AG04450 (cell line): ENCODE results near the gene WNK2. TPM values are rescaled to one million over a fixed set of nuclear protein-coding genes. Genes with fewer than 3 reads are reported as not detected.
"Not testable (repeated sequence)": the region's sequence is repeated elsewhere in the genome, so short reads cannot be mapped to it uniquely, and the experiment has no call there.

Experiments
- CTCF ChIA-PET: fragments of 300-600, 350-600 bp; formaldehyde crosslinking; extraction: SDS; loops from one replicate; lab custom pipeline; 2022; ENCODE audit warnings: antibody characterized with exemption, inconsistent platforms; lab: Charles Lee
- POLR2A ChIA-PET: fragments of 350-600 bp; formaldehyde crosslinking; extraction: SDS; loops from one replicate; lab custom pipeline; 2021; ENCODE audit warnings: antibody characterized with exemption, inconsistent platforms; lab: Yijun Ruan, JAX
- DNase-seq: peaks from one replicate; pipeline ENCODE4 v3.0.0-alpha.2; 2011; ENCODE audit warnings: low read depth, low spot score
- H3K27ac ChIP-seq: one replicate; pipeline ENCODE4 v1.5.1; 2012; ENCODE audit warnings: low read depth, low read length, control low read depth
- H3K27me3 ChIP-seq: one replicate; pipeline ENCODE4 v1.6.0; 2012; ENCODE audit warnings: low read length; ENCODE audit not compliant: control insufficient read depth, insufficient read depth
- H3K4me3 ChIP-seq: 2 replicates; pipeline ENCODE4 v1.5.1; 2011; ENCODE audit warnings: mild to moderate bottlenecking, low read depth, low read length, control low read depth
- H3K9me3 ChIP-seq: 2 replicates; pipeline ENCODE4 v1.5.1; 2012; ENCODE audit warnings: low read length; ENCODE audit not compliant: control insufficient read depth, insufficient read depth
- polyA plus RNA-seq: library from polyadenylated mRNA; depleted of rRNA; stranded (reverse); fragments of >200 nt; gene quantifications from 2 replicates; pipeline ENCODE4 v1.2.3, GENCODE V29; 2011
- TF ChIP-seq, protein P1 (sequence below): IDR thresholded peaks from 2 replicates; pipeline ENCODE4 v1.5.1; 2011; ENCODE audit warnings: low read depth, low read length, control low read depth, inconsistent platforms

Gene WNK2
- polyA plus RNA-seq, 1 experiment = not detected

DNA sequence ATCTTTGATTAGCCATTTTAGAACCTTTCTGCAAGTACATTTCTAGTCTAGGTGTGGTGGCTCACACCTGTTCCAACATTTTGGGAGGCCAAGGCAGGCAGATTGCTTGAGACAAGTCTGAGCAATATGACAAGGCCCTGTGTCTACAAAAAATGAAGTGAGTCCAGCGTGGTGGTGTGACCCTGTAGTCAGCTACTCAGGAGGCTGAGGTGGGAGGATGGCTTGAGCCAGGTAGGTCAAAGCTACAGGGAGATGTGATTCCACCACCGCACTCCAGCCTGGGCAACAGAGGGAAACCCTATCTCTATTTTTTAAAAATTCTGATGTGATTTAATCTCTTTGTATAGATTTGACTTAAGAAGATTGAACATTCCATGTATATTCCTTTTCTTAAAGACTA is 171.9 kb downstream of the WNK2 start:
- Histone ChIP-seq H3K27me3 (no peaks in the 10 kb centered on the region), H3K27ac (no peak overlapping the region), H3K9me3 (no peaks in the 10 kb centered on the region), H3K4me3 (no peak overlapping the region)
- TF ChIP-seq, protein P1, sequence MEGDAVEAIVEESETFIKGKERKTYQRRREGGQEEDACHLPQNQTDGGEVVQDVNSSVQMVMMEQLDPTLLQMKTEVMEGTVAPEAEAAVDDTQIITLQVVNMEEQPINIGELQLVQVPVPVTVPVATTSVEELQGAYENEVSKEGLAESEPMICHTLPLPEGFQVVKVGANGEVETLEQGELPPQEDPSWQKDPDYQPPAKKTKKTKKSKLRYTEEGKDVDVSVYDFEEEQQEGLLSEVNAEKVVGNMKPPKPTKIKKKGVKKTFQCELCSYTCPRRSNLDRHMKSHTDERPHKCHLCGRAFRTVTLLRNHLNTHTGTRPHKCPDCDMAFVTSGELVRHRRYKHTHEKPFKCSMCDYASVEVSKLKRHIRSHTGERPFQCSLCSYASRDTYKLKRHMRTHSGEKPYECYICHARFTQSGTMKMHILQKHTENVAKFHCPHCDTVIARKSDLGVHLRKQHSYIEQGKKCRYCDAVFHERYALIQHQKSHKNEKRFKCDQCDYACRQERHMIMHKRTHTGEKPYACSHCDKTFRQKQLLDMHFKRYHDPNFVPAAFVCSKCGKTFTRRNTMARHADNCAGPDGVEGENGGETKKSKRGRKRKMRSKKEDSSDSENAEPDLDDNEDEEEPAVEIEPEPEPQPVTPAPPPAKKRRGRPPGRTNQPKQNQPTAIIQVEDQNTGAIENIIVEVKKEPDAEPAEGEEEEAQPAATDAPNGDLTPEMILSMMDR = no peak
- CTCF ChIA-PET = no interaction called here
- POLR2A ChIA-PET = no interaction called here
- DNase-seq = no peak

DNA sequence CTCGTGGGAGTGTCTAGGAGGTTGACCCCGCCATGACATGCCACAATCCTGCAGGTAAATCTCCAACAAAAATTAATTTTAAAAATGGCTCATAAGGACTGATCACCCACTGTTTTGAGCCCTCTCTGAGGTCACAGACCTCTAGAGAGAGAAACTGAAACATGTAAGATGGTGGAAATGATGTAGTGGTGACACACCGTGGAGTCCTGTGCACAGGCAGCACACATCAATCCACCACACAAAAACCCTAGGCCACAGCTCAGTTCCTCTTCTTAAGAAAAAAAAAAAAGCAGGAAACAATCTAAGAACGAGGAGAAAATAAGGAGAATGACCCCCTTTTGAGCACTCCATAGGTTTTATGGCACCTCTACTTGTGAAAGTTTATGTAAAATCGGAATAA is 173.7 kb downstream of the WNK2 start:
- Histone ChIP-seq H3K9me3 (no peaks in the 10 kb centered on the region), H3K27me3 (no peaks in the 10 kb centered on the region), H3K4me3 (no peak overlapping the region), H3K27ac (no peak overlapping the region)
- TF ChIP-seq, protein P1 = no peak
- POLR2A ChIA-PET = interaction anchor here (0.6 kb wide), 1 partner anchor 609 kb away, joined by 3 read pairs; no protein-coding TSS in a partner anchor
- CTCF ChIA-PET = interaction anchor here (0.7 kb wide), 1 partner anchor 51 kb away, joined by 3 read pairs; no protein-coding TSS in a partner anchor
- DNase-seq = no peak

DNA sequence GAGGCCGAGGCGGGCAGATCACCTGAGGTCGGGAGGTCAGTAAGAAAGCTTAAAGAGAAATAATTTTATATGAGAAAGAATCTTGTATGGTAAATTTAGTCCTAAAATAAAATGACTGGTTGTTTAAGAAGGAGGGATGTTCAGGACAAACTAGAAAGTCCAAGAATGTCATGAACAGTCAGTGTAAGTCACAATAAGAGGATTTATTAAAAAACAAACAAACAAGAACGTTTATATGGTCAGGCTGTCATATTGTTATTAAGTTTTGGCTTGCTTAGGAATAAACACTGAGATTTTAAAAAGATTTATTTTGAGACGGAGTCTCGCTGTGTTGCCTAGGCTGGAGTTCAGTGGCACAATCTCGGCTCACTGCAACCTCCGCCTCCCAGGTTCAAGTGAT is 176.0 kb downstream of the WNK2 start:
- H3K9me3 ChIP-seq, H3K27ac ChIP-seq, H3K4me3 ChIP-seq, POLR2A ChIA-PET, H3K27me3 ChIP-seq, DNase-seq: not testable (repeated sequence)
- CTCF ChIA-PET = interaction anchor here (0.9 to 1.2 kb wide), 2 partner anchors 206 to 267 kb away, joined by 3 read pairs; no protein-coding TSS in a partner anchor

DNA sequence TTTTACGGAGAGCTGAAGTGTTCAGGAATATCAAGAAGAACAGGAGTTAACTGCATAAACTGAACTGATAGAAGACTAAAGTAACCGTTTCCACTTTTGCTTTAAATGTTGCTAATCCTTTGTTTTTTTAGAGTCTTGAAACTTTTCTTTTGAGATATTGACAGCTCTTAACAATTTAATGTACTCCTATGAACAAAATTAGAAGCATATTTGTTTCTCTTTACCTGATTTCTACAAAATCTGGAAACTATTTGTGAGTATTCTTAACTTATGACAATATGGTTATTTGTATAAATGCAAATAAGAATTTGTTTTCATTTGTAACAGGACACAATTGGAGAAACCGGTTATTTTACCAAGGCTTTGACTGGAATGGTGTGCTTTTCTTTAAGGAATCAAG is 178.1 kb downstream of the WNK2 start:
- H3K4me3 ChIP-seq = no peak overlapping the region
- POLR2A ChIA-PET = no interaction called here
- H3K27ac ChIP-seq = no peak overlapping the region
- TF ChIP-seq, protein P1 = no peak
- no peaks in the 10 kb centered on the region for H3K27me3 ChIP-seq
- no peak for DNase-seq
- CTCF ChIA-PET = no interaction called here
- no peaks in the 10 kb centered on the region for H3K9me3 ChIP-seq

DNA sequence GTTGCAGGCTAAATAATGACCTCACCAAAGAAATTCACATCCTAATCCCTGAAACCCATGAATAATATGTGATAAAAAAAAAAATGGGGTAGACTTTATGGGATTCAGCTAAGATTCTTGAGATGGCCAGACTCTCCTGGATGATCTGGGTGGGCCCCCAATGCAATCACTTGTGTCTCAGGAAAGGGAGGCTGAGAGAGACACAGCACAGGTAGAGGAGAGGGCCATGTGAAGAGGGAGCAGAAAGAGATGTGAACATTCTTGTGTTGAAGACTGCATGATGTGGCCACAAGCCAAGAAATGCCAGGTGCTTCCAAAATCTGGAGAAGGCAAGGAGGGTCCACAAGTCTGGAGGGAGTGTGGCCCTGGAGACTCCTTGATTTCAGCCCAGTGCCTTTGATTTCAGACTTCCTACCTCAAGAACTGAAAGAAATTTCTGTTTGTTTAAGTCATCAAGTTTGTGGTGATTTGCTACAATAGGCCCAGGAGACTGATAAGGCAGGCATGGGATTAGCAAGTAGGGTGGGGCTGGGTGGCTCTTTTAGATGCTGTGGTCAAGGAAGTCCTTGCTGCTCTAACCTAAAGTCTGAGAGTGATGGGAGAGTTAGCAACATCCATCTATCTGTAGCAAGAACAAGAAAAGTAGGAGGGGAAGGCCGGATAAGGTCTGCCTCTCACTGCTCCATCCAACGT is 180.9 kb downstream of the WNK2 start:
- Histone ChIP-seq H3K4me3 (no peak overlapping the region), H3K27me3 (no peaks in the 10 kb centered on the region), H3K27ac (no peak overlapping the region), H3K9me3 (no peaks in the 10 kb centered on the region)
- CTCF ChIA-PET = no interaction called here
- POLR2A ChIA-PET = no interaction called here
- TF ChIP-seq, protein P1 = no peak
- no peak for DNase-seq
